Skin epidermis (tissue), 12 donors: ENCODE data around the gene TBC1D32.
"Not testable (repeated sequence)": the region's sequence is repeated elsewhere in the genome, so short reads cannot be mapped to it uniquely, and the experiment has no call there.

Experiments used
- H3K27ac ChIP-seq, 21 experiments: fragments of 200-600 bp; sonication (generic) in 11 of 21; one replicate each; pipeline ENCODE4 v1.5.0; 2020; ENCODE audit warnings: mild to moderate bottlenecking in 3 of 21, inconsistent platforms in 2 of 21, moderate library complexity in 2 of 21
- H3K4me3 ChIP-seq, 7 experiments: fragments of 200-600 bp; sonication (generic) in 2 of 7; one replicate each; pipeline ENCODE4 v1.5.0; 2020; ENCODE audit warnings: inconsistent platforms in 2 of 7, mild to moderate bottlenecking in 2 of 7, moderate library complexity in 1 of 7

Gene TBC1D32

DNA sequence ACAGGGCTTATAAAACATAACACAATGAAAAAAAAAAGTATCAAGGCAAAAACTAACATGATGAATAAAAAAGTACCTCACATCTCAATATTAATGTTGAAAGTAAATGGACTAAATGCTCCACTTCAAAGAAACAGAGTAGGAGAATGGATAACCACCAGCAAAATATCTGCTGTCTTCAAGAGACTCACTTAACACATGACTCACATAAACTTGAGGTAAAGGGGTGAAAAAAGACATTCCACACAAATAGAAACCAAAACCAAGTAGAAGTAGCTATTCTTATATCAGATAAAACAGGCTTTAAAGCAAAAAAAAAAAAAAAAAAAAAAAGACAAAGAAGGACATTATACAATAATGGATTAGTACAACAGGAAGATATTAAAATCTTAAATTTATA lies 86.9 kb downstream of the TBC1D32 start:
- no peak overlapping the region for H3K4me3 ChIP-seq

DNA sequence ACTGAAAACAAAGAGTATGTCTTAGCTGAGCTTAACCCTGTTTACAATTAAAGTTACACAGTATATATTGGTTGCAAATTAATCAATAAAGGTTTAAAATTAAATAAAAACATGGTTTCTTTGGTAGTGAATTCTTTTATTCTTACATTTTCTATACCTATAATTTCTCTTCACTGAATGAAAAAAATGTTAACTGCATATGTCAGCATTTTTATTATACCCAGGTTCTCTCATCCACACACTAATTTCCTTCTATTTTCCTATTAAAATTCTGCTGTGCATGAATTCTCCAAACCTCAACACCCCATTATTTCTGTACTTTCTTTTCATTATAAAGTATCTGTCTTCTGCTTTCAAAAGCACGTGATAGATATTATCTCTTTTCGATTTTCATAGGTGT lies 91.9 kb downstream of the TBC1D32 start:
- Histone ChIP-seq H3K27ac (no peak overlapping the region), H3K4me3 (no peak overlapping the region)

More for the DNA sequence above, 86.9 kb downstream of the TBC1D32 start:
- H3K27ac ChIP-seq = no peak overlapping the region

DNA sequence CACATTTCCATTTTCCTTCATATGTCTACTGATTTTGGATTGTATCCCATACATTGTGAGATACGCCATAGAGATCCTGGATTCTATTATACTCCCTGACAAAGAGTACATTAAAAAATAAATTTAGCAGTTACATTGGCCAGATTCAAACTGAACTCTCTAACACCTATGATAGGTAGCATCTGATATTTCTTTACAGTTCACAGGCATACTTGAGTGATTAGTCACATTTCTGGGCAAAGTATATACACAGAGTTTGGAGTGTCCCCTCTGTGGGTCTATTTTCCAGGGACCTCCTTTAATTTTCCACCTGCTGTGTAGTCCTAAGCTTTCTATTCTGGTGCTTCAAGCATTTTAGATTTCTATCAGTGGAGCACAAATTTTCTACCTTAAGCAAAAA lies 96.4 kb downstream of the TBC1D32 start:
- no peak overlapping the region for H3K4me3 ChIP-seq
- no peak overlapping the region for H3K27ac ChIP-seq

DNA sequence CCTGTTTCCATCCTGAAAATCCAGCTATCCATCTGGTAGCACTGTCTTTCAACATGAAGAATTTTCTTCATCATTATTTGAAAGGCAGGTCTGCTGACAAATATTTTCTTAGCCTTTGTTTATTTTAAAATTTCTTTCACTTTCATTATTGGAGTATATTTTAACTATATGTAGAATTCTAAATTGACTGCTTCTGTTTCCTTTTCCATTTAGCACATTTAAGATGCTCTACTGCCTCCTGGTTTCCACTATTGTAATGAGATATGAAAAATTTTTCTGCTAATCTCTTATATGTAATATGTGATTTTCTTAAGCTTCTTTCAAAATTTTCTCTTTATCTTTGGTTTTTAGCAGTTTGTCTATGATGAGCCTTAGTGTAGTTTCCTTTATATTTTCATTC lies 97.3 kb downstream of the TBC1D32 start:
- H3K27ac ChIP-seq = no peak overlapping the region
- no peak overlapping the region for H3K4me3 ChIP-seq

DNA sequence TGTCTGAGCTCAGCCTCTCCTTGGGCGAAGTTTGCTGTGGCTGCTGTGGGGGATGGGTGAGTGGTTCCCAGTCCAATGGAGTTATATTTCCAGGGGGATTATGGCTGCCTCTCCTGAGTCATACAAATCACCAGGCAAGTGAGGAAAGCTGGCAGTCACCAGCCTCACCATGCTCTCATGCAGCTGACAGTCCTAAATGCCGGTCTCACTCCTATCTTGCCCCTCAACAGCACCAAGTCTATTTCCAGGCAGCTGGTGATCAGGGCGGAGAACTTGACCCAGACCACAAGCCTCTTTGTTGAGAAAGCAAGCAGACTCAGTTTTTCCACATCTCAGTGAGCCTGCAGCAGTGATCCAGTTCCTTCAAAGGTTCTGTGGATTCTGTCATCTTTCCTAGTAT lies 98.9 kb downstream of the TBC1D32 start:
- Histone ChIP-seq H3K4me3 (no peak overlapping the region), H3K27ac (no peak overlapping the region)

DNA sequence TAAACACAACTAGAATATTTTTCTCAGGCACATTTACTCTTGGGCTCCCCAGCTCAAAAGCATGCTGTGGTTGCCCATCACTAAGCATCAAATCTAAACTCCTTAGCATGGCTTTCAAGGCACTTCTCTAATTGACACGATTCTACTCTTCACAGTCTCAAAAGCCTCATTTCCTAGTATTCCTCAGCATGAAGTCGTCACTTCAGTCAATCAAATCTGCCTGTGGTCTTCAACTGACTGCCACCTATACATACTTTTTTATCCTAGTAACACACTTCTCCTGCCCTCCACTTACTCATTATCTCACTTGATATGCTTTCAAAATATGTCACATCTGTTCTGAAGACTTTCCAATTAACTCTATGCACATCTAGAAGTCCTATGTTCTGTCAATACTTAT lies 110.3 kb downstream of the TBC1D32 start:
- no peak overlapping the region for H3K27ac ChIP-seq
- no peak overlapping the region for H3K4me3 ChIP-seq

DNA sequence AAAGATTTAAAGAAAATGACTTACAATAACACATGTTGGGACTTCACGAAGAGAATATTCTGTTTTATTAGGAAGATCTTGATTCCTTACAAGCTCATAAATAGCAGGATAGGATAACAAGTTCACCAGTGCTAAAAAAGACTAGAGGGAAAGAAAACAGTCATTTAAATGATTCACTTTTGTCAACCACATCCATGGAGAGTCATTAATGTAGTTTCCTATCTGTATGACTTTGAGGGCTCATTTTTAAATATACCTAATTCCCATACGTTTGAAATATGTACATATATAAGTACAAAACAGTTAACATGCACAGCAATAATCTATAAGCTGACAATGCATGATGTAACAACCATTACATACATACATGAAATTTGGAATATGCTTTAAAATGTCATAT lies 111.1 kb downstream of the TBC1D32 start:
- Histone ChIP-seq H3K27ac (no peak overlapping the region), H3K4me3 (no peak overlapping the region)

DNA sequence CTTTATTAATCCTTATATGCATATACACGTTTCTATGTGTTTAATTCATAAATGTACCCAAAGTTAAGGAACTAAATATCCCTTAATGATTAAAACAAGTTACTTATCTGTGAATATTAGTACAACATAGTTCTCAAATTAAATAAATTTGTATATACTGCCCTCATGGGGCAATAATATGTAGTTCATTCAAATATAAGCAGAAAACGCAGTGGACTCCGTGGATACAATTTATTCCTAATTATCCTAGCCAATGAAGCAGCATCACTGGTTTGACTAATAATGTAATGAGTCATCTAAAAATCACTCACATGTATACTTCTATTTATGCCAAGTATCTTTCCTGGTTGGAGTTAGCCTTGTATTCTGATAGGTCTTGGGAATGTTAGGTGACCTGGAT lies 111.6 kb downstream of the TBC1D32 start:
- no peak overlapping the region for H3K27ac ChIP-seq
- H3K4me3 ChIP-seq = no peak overlapping the region

DNA sequence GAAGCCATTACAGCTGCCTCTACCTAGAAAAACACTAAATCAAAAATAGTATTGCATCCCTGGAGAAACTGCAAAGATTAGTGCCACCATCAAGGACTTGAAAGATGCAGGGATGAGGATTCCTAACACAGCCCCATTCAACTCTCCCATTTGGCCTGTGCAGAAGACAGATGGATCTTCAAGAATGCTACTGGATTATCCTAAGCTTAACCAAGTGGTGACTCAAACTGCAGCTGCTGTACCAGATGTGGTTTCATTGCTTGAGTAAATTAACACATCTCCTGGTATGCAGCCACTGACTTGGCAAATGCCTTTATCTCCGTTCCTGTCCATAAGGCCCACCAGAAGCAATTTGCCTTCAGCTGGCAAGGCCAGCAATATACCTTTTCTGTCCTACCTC lies 117.4 kb downstream of the TBC1D32 start:
- Histone ChIP-seq H3K27ac (no peak overlapping the region), H3K4me3 (no peak overlapping the region)

DNA sequence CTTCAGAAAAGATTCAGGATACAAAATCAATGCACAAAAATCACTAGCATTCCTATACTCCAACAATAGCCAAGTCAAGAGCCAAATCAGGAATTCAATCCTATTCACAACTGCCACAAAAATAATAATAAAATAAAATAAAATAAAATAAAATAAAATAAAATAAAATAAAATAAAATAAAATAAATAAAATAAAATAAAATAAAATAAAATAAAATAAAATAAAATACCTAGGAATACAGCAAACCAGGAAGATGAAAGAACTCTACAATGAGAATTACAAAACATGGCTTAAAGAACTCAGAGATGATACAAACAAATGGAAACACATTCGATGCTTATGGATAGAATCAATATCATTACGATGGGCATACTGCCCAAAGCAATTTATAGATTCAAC lies 120.9 kb downstream of the TBC1D32 start:
- H3K27ac ChIP-seq, H3K4me3 ChIP-seq: not testable (repeated sequence)

DNA sequence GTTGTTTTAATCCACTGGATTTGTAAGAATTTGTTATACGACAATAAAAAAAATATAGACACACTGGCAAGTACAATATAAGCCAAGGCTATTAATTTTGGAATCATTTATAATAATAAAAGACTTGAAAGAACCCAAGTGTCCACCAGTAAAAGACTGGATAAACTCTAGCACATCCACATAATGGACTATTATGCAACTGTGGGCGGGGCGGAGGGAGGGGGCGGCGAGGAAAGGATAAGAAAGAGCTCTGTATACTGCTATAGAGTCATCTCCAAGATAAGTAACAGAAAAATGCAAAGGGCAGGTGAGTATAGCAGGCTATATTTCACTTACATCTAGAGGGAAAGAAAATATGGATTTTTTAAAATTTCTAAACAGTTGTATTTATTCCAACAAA lies 123.3 kb downstream of the TBC1D32 start:
- no peak overlapping the region for H3K4me3 ChIP-seq
- no peak overlapping the region for H3K27ac ChIP-seq

DNA sequence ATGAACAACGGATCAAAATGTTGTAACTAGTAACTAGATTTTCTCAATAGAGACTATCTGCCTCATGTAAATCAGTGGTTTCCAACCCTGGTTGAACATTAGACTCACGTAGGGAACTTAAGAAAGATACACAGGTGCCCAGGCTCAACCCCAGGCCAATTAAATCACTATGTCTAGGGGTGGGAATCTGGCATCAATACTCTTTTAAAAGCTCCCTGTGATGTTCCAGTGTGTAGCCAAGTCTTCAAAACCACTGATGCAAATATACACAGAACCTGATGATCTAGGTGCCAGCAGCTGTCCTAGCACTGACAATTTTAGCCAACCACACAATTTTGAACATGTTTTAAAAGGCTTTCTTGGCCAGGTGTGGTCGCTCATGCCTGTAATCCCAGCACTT lies 128.7 kb downstream of the TBC1D32 start:
- Histone ChIP-seq H3K27ac (no peak overlapping the region), H3K4me3 (no peak overlapping the region)

DNA sequence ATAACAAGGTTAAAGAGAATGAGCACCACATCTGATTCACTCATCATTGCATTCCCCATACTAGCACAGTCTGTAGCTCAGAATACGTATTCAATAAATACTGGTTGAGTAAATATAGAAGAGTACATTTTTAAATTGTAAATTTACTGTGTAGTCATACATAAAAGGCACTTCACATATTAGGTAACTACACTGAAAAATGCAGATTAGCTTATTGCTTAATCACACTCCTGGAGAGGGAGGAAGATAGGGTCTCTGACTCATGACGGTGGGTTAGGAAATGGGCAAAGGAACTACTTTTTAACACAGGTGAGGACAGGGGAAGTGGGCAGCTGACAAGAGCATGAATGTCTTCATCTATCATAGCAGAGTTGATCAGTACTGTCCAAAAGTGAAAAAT lies 133.2 kb downstream of the TBC1D32 start:
- Histone ChIP-seq H3K4me3 (no peak overlapping the region), H3K27ac (no peak overlapping the region)

DNA sequence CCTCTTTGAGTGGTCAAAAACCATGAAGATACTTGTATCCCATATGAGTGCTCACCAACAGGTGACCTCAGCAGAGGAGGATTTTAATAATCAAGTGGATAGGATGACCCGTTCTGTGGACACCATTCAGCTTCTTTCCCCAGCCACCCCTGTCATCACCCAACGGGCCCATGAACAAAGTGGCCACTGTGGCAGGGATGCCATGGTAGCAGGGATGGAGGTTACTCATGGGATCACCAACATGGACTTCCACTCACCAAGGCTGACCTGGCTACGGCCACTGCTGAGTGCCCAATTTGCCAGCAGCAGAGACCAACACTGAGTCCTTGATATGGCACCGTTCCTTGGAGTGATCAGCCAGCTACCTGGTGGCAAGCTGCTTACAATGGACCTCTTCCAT lies 138.2 kb downstream of the TBC1D32 start:
- H3K4me3 ChIP-seq, H3K27ac ChIP-seq: not testable (repeated sequence)

DNA sequence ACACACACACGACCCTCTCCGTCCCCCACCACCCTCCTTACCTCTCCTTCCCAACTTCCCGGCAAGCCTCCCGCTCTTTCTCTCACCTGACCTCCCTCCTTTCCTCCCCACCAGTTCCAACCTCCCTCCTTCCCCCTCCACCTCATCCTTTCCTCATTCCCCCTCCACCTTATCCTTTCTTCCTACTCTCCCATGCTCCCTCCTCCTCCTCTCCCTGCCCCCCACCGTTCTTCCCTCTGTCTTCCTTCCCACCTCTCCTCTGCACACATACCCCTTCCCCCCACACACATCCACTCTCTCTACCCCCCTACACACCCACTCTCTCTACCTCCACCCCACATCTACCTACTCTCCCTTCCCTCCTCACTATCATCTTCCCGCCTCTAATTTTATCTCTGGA lies 144.2 kb downstream of the TBC1D32 start:
- no peak overlapping the region for H3K4me3 ChIP-seq

DNA sequence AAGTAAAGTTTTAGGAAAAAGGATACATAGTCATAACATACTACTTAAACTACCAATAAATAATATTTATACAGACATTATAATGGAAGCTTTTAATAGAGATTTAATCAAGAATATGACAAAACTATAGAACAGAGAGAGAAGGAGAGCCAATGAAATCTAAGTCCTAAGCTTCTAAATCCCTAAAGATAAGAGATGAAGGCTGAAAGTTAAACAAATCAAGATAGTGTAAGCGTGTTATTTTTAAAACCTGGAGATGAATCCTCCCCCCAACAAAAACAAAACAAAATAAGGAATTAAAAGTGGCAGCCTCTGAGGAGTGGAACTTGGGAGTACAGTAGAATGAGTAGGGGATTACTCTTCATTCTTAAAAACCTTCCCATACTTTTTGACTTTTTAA lies 145.9 kb downstream of the TBC1D32 start:
- no peak overlapping the region for H3K4me3 ChIP-seq
- peak overlapping the region in 3 of 21 experiments; percentile 14 to 62 (median 38) for H3K27ac ChIP-seq

More for the DNA sequence above, 144.2 kb downstream of the TBC1D32 start:
- no peak overlapping the region for H3K27ac ChIP-seq

DNA sequence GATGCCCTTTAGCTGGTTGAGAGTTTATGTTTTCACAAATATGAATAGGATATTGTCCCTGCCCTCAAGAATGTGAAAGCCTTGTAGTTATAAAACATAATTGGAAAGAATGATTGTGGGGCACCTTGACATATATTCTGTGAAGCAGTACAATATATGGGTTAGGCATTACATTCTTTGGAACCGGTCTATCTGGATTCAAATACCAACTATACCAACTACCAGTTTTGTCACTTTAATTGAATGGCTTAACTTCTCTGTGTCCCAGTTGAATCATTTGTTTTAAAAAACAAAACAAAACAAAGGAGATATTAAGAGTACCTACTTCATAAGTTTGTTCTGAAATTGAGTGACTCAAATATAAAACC lies 146.5 kb downstream of the TBC1D32 start:
- H3K27ac ChIP-seq = peak overlapping the region in 4 of 21 experiments; percentile 12 to 62 (median 30)
- H3K4me3 ChIP-seq = no peak overlapping the region

DNA sequence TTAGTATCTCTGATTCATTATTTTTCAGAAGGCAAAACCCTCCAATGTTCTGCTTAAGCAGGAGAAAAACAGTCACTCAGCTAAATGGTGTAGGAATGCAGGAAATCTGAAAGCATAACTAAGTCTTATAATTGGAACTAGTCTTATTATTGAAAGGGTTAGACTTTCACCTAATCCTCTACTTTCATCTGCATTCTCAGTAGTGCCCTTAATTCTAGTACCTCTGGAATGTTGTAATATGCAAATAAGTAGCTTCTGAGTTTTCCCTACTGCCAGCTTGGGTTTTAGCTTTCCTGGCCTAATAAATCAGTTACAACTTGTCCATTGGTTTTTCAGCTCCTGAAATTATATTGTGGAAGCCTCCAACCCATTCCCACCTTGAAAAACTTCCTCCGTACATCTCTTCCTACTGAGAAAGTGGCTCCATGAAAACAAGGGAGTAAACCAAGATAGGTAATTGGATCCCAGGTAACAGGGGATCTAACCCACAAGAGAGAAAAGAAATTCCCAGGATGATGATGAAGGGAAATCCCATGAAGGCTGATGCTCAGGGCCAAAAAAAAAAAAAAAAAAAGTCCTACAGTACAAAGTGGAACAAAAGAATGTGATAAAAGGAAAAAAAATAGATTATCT lies 147.0 kb downstream of the TBC1D32 start:
- Histone ChIP-seq H3K27ac (peak overlapping the region in 2 of 21 experiments; percentile 12 to 47), H3K4me3 (no peak overlapping the region)

DNA sequence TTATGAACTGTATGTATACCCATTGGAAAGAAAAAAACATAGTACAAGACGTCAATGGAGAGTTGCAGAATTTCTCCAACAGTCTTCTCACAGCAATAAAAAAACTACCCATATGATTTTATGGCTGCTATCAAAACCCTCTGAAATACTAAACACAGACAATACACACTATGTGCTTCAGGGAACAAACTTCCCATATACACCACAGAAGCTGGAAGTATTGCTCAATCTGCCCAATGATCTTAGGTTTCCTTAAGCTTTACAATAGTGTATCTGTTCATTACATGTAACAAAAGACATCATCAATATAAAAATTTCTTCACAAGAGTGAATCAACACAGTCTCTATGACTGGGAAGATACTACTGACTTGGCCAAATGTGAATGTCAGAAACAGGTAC lies 150.5 kb downstream of the TBC1D32 start:
- H3K4me3 ChIP-seq = no peak overlapping the region
- no peak overlapping the region for H3K27ac ChIP-seq

DNA sequence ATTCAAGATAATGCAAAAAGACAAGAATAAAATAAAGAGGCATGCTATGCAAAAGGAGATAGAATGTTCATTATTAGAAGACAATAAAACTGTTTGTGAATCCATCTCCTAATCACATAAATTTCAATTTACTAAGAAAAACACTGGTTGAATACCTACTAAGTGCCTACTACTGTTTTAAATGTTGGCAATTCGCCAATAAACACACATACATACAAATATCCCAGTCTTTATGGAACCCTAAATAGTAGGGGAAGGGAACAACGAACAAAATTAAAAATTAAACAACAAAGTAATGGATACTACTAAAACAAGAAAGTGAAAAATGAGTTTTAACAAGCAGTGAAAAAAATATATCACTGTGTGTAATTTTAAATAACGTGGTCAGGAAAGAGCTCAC lies 158.5 kb downstream of the TBC1D32 start:
- H3K27ac ChIP-seq = no peak overlapping the region
- no peak overlapping the region for H3K4me3 ChIP-seq

DNA sequence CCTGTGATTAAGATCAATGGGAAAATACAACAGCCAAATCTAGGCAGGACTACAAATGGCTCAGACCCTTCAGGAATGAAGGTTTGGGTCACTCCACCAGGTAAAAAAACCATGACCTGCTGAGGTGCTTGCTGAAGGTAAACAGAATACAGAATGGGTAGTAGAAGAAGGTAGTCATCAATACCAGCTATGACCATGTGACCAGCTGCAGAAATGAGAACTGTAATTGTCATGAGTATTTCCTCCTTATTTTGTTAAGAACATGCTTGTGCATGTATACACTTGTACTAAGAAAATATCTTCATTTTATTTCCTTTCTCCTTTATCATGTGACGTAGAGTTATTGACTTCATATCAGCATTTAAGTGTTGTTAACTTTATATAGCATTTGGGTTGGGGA lies 161.8 kb downstream of the TBC1D32 start:
- not testable (repeated sequence) for H3K4me3 ChIP-seq, H3K27ac ChIP-seq

DNA sequence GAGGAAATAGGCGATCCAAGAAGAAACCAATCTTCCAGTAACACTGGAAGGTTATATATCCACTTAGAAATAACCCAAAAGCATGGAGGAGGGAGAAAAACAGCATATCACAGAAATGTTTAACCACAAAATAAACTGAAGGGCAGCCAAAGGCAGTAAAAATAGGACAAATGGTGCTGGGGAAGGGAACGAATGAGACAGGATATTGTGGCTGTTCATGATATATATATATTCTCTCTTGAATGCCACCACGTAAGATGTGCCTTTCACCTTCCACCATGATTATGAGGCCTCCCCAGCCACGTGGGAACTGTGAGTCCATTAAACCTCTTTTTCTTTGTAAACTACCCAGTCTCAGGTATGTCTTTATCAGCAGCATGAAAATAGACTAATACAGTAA lies 162.4 kb downstream of the TBC1D32 start:
- H3K4me3 ChIP-seq = no peak overlapping the region
- H3K27ac ChIP-seq = no peak overlapping the region
